Effector memory CD8-positive, alpha-beta T cell (primary cell): Measurements from ENCODE around the gene ZBTB24.

Experiments
- ATAC-seq: fragments of 150-1000 bp; cut with Tn5 transposase; replicated peaks from 2 replicates; pipeline ENCODE4 v1.10.0; 2021; ENCODE audit warnings: mild to moderate bottlenecking, moderate library complexity
- DNase-seq, 3 experiments: peaks; one replicate each; pipeline ENCODE4 v3.0.0; 2021
- H3K27ac Mint-ChIP-seq, 2 donors: one replicate each; pipeline ENCODE4 v1.8.0; 2022; ENCODE audit warnings: mild to moderate bottlenecking in 2 of 2, mixed read lengths in 2 of 2, moderate library complexity in 2 of 2
- H3K27me3 Mint-ChIP-seq, 2 donors: one replicate each; pipeline ENCODE4 v1.8.0; 2022; ENCODE audit warnings: mixed read lengths in 2 of 2
- H3K36me3 Mint-ChIP-seq: one replicate; pipeline ENCODE4 v1.8.0; 2022; ENCODE audit warnings: mild to moderate bottlenecking, moderate library complexity, mixed read lengths; ENCODE audit not compliant: insufficient read depth
- H3K4me1 Mint-ChIP-seq, 2 donors: one replicate each; pipeline ENCODE4 v1.8.0; 2022; ENCODE audit warnings: low read depth in 2 of 2, mixed read lengths in 2 of 2
- H3K4me3 Mint-ChIP-seq, 2 donors: one replicate each; pipeline ENCODE4 v1.8.0; 2022; ENCODE audit warnings: mild to moderate bottlenecking in 2 of 2, mixed read lengths in 2 of 2, moderate library complexity in 2 of 2
- H3K9me3 Mint-ChIP-seq, 2 donors: one replicate each; pipeline ENCODE4 v1.8.0; 2022; ENCODE audit warnings: mixed read lengths in 2 of 2

The ZBTB24 gene

DNA sequence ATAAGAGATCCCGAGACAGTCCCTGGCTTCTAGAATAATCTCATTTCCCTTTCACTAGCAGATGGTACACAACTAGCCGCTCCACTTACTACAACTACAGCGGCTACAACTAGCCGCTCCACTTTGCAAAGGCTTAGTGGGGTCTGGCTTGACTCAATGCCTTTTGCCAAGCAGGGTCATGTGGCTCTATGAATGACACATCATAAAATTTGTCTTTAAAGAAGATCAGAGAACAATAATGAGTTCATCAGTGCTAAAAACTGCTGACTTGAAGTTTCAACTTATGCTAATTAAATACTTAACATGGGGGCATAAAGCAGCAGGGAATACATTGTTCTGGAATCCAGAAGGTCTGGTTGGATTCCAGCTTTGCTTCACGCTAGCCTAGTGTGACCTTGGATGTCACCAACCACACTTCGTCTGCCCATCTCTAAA, 25.4 kb downstream of the ZBTB24 start:
- H3K4me3 Mint-ChIP-seq = peak overlapping the region in 1 of 2 donors; percentile 2
- H3K4me1 Mint-ChIP-seq = peaks cover 32 to 48% of the 10 kb centered on the region in 2 donors
- no peaks in the 10 kb centered on the region for H3K9me3 Mint-ChIP-seq
- H3K27ac Mint-ChIP-seq = peak overlapping the region in 1 of 2 donors; percentile 33
- peaks cover 28% of the 10 kb centered on the region for H3K36me3 Mint-ChIP-seq
- ATAC-seq (no peak), DNase-seq (no peak)
- H3K27me3 Mint-ChIP-seq = no peaks in the 10 kb centered on the region

DNA sequence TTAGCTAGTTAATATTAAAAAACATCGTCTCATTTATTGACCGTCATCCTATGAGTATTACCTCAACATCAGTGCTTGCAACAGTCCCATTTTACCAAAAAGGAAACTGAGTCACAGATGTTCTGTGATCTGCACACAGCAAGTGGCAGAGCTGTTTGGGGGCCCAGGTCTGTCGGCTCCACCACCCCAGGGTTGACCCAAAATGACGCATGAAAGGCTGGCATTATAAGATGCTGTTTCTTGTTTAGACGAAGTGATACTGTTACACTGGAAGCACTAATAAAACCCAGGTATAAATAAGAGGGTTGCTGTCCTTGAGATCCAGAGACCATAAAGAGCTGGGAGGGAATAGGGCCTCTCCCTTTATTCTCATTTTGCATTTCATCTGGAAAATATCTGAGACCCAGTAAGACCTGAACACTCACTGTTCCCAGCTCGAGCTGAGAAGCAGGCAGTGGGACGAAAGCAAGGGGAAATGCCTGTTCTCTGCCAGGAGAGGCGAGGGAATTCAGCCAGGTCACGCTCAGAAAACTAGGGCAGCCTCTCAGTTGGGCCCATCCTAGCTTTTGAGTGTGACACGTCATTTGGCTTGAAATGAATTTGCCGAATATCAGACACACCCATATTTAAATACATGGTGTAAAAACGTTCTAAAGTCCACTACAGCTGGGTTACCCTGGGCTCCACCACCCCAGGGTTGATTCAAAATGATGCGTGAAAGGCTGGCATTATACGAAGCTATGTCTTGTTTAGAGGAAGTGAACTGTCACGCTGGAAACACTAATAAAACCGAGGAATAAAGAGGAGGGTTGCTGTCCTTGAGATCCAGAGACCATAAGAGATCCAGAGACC, 26.1 kb downstream of the ZBTB24 start:
- Mint-ChIP-seq H3K4me1 (peaks cover 34 to 49% of the 10 kb centered on the region in 2 donors), H3K27me3 (no peaks in the 10 kb centered on the region)
- no peak for ATAC-seq

DNA sequence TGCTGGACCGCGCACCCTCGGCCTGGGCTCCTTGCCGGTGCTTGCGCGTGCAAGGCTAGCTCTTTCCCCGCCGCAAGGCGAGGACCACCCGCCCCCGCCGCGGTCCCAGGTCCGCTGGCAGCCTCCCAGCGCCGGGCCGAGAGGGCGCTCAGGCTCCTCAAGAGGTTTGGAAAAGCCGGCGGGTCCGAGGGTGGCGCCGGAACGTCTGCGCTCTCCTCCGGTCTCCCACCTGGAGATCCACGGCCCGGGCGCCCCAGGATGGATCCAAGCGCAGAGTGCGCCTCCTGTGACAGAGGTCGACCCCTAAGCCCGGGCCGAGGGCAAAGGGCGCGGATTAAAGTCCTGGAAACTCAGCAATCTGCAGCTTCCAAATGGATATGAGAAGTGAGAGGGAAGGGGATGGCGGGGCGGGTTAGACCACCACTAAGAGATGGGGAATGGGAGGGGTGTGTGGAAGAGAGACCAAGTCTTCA, 26.9 kb downstream of the ZBTB24 start:
- Mint-ChIP-seq H3K27me3 (no peaks in the 10 kb centered on the region), H3K9me3 (no peaks in the 10 kb centered on the region), H3K36me3 (peaks cover 23% of the 10 kb centered on the region), H3K4me1 (peaks cover 34 to 53% of the 10 kb centered on the region in 2 donors), H3K27ac (peak overlapping the region in 1 of 2 donors; percentile 60), H3K4me3 (peak overlapping the region; percentile 99)
- no peak for DNase-seq
- no peak for ATAC-seq

More for the DNA sequence above, 26.1 kb downstream of the ZBTB24 start:
- Mint-ChIP-seq H3K9me3 (no peaks in the 10 kb centered on the region), H3K27ac (peak overlapping the region; percentile 33 to 60), H3K4me3 (peak overlapping the region; percentile 47 to 99), H3K36me3 (peaks cover 21% of the 10 kb centered on the region)
- DNase-seq = no peak

DNA sequence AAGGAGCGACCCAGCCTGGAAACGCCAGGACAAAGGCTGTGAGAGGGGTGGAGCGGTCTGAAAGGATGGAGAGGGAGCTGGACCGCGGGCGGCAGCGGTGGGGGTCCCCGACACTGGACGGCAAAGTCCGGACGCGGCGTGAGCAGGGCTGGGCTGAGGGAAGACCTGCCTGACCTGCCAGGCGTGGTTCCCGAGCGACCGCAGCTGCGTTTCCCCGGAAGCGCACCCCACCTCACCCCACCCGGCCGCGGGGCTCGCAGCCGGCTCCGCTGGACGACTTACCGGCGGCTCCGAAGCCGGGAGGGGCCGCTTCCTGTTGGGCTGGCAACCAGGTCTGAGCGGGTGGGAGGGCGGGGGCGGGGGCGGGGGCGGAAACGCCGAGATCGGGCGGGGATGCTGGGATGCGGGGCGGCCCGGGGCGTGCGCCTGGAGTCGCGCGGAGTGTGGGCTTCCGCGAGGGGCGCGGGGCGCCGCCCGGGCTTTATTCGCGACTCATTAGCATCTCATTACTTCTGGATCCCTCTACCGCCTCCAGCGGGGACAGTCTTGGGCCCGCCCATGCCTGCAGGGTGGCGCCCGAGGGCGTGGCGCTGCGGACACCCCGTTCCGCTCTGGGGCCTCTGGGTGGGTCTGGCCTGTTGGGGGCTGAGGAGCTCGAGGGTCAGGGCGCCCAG, 27.4 kb downstream of the ZBTB24 start, which contains the start of gene MICAL1:
Gene MICAL1, minus strand, starts transcription at position 336 of the 674 bp plus-strand sequence. CDS start 1,576 bp downstream, outside the sequence.
- peak within 1 kb of the TSS; percentile 99 for H3K27ac Mint-ChIP-seq
- no peaks in the 10 kb centered on the region for H3K9me3 Mint-ChIP-seq
- H3K36me3 Mint-ChIP-seq = peaks cover 23% of the 10 kb centered on the region
- H3K4me3 Mint-ChIP-seq = peak within 1 kb of the TSS; percentile 99
- H3K4me1 Mint-ChIP-seq = peaks cover 38 to 56% of the 10 kb centered on the region in 2 donors
- DNase-seq (peak; percentile 70 to 73 (median 73)), ATAC-seq (peak; percentile 60)
- no peaks in the 10 kb centered on the region for H3K27me3 Mint-ChIP-seq

DNA sequence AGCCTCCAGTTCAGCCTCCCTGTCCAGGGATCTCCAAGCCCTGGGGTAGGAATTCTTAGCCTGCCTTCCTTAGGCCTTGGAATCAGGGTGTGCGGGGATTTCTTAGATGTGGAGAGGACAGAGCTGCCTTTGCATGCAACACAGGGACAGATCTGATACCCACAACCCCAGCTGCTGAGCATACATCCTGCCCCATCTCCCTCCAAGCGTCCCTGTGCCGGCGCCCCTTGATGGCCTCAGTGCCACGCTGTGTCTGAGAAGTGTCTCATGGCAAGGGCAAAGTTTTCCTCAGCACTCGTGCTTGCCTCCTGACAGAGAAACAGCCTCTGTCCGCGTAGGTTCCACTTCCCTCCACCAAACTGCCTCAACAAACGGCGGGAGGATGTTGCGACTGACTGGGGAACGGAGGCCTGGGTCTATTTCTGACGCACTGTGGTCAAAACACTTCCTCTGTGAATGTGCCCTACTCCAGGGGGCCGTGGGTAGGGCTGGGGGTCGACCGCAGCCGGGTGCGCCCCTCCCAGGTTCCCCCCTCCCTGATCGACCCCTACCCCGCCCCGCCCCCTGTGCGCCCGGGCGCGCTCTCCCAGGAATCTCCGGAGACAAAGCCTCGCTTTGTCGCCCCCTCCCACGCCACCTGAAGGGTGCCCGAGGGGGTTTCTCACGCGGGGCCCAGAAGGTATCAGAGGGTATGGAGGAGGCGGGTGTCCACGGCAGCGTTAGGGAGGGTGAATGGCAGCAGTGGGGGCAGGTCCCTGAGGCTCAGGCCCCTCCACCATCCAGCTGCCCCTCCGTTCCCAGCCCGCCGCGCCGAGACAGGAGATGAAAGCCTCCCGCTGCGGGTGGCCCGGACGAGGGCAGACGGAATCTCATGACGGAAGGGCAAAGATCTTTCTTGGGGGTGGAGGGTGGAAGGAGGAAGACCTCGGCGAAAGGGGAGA, 28.3 kb downstream of the ZBTB24 start:
- H3K27ac Mint-ChIP-seq = peak overlapping the region; percentile 99
- peaks cover 46 to 62% of the 10 kb centered on the region in 2 donors for H3K4me1 Mint-ChIP-seq
- peak; percentile 61 for ATAC-seq
- H3K27me3 Mint-ChIP-seq = no peaks in the 10 kb centered on the region
- no peaks in the 10 kb centered on the region for H3K9me3 Mint-ChIP-seq
- DNase-seq = peak; percentile 73 to 77 (median 74)
- H3K36me3 Mint-ChIP-seq = peaks cover 28% of the 10 kb centered on the region
- peak overlapping the region; percentile 99 for H3K4me3 Mint-ChIP-seq

DNA sequence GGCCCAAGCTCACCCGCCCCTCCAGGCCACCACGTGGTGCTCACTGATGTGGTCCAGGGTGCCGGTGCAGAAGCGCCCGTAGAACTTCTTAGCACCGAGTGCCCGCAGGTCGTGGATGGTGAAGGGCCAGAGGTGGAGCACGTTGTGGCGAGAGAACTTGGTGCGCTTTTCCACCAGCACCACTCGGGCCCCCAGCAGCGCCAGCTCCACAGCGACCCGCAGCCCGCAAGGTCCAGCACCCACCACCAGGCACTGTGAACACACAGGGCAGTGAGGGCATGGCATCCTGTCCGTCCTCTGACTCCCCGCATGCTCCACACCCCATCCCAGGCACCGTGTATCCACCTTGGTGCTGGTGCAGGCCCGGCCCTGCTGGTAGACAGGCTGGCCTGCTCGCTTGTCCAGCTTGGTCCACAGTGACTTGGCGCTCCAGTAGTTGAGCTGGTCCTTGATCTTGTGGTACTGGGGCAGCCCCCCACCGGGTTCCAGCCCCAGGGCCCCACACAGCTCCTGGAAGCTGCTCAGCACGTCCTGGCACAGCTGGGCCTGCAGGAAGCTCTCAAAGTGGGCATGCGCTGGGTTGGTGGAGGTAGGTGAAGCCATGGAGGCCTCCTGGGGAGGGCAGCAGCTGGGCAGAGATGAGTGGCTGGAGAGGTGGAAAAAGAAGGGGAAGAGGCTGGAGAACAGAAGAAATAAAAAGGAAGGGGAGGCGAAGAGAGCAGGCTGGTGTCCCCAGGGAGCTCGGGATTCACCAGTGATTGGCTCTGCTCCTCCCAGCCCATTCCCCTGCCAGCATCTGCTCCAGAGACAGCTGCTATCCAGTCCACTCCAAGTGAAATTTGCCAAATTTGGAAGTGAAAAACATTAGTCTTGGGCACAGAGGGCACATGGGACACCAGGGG, 29.2 kb downstream of the ZBTB24 start:
- Mint-ChIP-seq H3K27me3 (no peaks in the 10 kb centered on the region), H3K4me3 (peak overlapping the region; percentile 99), H3K9me3 (no peaks in the 10 kb centered on the region), H3K27ac (peak overlapping the region; percentile 99), H3K4me1 (peaks cover 48 to 59% of the 10 kb centered on the region in 2 donors), H3K36me3 (peaks cover 31% of the 10 kb centered on the region)
- DNase-seq = no peak
- no peak for ATAC-seq

DNA sequence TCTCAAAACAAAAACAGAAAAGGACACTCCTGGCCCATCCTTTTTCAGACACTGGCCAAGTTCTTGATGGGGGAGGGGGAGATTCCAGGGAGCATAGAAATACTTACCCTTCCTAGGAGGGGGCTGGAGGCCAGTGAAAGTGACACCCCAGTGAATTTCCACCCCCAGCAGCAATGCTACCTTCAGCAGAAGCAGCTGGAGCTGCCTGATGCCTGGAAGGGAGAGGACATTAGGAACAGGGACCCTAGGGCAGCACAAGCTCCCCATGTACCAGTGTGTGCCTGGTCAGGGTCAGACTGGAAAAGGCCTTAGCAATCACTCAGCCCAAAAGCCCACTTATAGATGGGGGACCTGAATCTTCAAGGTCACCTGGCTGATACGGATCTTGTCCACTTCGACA, 29.9 kb downstream of the ZBTB24 start:
- Mint-ChIP-seq H3K9me3 (no peaks in the 10 kb centered on the region), H3K27ac (peak overlapping the region in 1 of 2 donors; percentile 41), H3K4me3 (peak overlapping the region; percentile 27 to 99), H3K27me3 (no peaks in the 10 kb centered on the region), H3K4me1 (peaks cover 47 to 60% of the 10 kb centered on the region in 2 donors), H3K36me3 (peaks cover 37% of the 10 kb centered on the region)
- ATAC-seq = no peak
- DNase-seq = no peak

DNA sequence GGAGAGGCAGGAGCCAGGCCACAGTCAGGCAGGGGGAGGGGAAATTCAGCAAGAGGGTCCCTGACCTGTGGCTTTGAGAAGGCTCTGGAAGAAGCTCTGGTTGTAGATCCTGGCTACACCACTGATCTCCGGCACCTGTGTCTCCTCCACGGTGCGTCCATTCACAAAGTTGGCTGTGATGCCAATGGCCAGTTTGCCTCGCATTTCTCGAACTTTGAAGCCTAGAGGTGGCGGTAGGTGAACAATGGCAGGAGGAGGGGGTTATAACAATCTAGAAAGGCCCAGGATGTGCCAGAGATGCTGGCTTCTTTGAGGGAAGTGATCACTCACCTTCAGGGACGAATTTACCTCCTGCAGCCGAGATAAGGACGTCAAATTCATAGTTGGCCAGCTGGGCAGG, 30.8 kb downstream of the ZBTB24 start:
- Mint-ChIP-seq H3K4me3 (peak overlapping the region in 1 of 2 donors; percentile 27), H3K27me3 (no peaks in the 10 kb centered on the region), H3K36me3 (peaks cover 46% of the 10 kb centered on the region), H3K4me1 (peaks cover 47 to 56% of the 10 kb centered on the region in 2 donors), H3K9me3 (no peaks in the 10 kb centered on the region), H3K27ac (no peak overlapping the region)
- ATAC-seq = no peak
- no peak for DNase-seq

DNA sequence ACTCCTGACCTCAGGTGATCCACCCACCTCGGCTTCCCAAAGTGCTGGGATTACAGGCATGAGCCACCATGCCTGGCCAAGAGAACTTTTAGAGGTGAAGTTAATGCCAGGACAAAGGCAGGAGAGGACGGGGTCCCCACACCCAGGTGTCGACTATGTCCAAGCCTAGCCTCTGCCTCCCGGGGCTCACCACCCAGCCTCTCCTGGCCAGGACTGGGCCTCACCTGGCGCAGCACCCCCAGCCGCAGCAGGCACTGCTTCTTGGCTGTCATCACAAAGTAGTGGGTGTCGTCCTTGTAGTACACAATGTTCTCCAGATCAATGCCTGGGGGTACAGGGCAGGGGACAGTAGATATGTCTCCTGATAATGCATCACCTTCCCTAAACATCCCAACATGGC, 31.6 kb downstream of the ZBTB24 start:
- H3K9me3 Mint-ChIP-seq = no peaks in the 10 kb centered on the region
- no peaks in the 10 kb centered on the region for H3K27me3 Mint-ChIP-seq
- no peak for DNase-seq
- no peak overlapping the region for H3K4me3 Mint-ChIP-seq
- H3K36me3 Mint-ChIP-seq = peaks cover 51% of the 10 kb centered on the region
- ATAC-seq = no peak
- H3K4me1 Mint-ChIP-seq = peaks cover 41 to 50% of the 10 kb centered on the region in 2 donors
- no peak overlapping the region for H3K27ac Mint-ChIP-seq

DNA sequence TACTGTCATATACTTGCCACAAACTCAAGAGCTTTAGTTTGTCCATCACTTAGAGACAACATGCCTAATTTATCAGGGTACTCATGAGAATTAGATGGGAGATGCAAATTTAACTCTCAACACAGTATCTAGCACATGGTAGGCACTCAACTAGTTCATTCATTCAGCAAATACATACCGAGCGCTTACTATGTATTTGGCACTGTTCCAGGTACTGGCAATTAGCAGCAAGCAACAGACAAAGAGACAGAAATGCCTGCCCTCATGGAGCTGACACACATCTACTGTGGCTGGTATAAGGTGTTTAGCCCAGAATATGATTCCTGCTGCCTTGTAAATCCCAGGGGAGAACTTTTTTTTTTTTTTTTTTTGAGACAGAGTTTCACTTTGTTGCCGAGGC, 32.2 kb downstream of the ZBTB24 start:
- no peak for DNase-seq
- Mint-ChIP-seq H3K36me3 (peaks cover 56% of the 10 kb centered on the region), H3K27ac (no peak overlapping the region), H3K4me1 (peaks cover 41 to 50% of the 10 kb centered on the region in 2 donors), H3K9me3 (no peaks in the 10 kb centered on the region), H3K27me3 (no peaks in the 10 kb centered on the region), H3K4me3 (peak overlapping the region in 1 of 2 donors; percentile 35)
- no peak for ATAC-seq

DNA sequence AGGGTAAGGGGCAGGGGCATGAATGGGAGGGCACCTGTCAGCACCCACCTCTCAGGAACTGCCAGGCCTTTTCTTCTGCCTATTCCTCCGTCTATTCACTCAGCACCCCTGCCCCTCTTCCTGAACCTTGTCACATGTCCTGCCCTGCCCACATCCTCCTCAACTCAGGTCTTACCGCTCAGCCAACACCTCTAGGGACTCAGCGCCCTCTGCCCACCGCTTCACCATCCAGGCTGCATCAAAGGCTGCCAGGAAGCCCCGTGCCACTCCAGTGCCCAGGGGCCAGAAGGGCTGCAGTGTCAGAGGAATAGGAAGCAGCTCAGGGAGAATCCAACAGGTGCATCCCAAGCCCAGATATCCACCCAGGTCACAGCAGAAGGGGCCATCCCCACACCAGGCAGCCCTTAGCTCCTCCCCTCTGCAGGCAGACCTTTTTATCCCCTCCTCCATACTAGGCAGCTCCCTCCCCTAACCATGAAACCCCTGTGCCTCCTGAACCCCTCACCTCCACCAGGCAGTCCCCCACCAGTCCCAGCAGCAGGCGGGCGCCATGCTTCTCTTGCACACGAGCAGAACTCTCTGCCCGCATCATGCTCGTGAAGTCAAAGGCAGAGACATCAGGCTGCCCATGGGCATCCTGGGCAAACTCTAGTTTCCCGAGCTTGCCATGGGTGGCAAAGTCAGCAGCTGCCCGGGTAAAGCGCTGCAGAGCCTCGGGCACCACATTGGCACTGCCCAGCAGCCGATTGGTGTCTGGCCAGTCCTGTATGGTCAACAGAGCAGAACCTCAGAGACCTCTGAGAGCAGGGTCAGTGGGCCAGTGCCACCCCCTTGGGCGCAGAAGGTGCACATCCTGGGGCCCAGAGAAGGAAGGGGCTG, 33.0 kb downstream of the ZBTB24 start:
- H3K9me3 Mint-ChIP-seq = no peaks in the 10 kb centered on the region
- H3K27ac Mint-ChIP-seq = peak overlapping the region; percentile 77 to 85
- no peaks in the 10 kb centered on the region for H3K27me3 Mint-ChIP-seq
- H3K4me1 Mint-ChIP-seq = peaks cover 43 to 47% of the 10 kb centered on the region in 2 donors
- H3K36me3 Mint-ChIP-seq = peaks cover 56% of the 10 kb centered on the region
- H3K4me3 Mint-ChIP-seq = peak overlapping the region; percentile 55 to 71
- peak in 2 of 3 experiments; percentile 39 to 42 for DNase-seq
- peak; percentile 55 for ATAC-seq
